Activated effector memory CD4-positive, alpha-beta T cell treated with Interleukin-2 at 50 U/mL for 16 hours (primary cell): Measurements from ENCODE around the gene PLA2G4E.

ENCODE experiments used
- DNase-seq: peaks from one replicate; pipeline ENCODE4 v3.0.0-alpha.2; 2020

Gene PLA2G4E

DNA sequence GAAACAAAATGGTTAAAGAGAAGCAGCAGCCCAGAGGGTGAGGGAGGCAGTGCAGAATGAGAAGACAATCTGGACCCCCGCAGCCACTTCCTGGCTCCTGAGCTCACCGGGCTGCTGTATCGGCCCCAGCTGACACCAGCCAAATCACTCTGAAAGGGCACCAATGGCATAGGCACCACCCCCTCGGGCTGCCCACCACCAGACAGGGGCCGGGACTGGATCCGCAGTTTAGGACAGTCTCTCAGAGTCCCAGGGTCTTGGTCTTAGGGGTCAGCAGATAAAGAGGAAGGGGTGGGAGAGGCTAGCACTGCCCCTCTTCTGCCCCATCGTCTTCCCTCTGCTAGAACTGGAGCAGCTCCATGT, 30.6 kb downstream of the PLA2G4E start:
- DNase-seq, result no peak

DNA sequence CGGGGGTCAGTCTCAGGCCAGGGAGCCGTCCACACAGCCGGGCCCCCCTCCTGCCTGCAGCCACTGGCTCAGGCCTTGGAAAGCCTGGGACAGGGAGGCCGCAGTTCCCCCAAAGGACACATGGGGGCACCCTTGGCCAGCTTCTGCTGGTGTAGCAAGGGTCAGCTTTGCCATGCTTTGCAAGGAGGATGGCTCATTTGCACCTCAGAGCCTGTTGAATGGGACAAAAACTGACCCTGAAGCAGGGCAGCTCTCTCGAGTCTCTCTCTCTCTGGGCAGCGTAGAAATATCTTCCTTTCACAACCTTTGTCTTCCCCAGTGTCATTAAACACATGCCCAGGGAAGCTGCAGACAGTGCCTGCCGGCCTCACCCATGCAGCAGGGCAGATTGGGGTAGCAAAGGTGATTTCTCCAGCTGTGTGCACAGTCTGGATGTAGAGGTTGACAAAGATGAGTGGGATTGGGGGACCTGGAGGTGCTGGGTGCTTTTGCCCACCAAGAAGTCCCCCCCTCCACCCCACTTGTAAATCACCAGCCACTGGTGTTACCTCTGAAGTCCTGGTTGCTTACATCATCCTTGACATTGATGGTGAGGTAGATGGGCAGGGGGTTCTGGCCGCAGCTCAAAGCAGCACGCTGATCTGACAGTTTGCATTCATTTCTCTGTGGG, 31.1 kb downstream of the PLA2G4E start:
- DNase-seq, result peak; percentile 68

DNA sequence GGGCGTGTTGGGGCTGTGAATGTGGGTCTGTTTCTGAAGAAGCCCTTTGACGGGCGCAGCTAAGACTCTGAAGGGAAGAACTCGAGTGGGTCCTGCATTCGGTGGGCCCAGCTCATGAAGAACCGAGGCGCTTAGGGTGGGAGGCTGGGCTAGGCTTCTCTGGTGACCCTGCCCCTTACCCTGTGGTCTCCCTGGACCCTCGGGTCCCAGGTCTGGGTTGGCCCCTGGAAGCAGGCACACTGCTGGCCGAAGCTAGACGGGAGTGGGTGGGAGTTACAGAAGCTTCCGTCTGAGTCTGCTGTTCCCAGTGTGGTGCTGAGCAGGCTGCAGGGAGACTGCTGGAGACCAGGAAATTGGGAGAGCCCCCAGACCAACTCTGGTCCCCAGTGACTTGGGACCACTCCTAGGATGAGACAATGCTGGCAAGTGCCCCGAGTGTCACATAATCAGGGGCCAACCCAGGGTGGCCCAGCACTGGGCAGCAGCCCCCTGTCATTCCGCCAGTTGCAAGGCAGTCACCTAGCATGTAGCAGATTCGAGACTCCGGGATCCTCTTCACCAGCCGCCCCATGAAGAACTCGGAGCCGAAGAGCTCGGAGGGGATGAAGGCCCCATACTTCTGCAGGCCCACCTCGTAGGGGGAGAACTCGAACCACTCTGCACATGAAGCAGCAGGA, 31.8 kb downstream of the PLA2G4E start:
- no peak for DNase-seq

DNA sequence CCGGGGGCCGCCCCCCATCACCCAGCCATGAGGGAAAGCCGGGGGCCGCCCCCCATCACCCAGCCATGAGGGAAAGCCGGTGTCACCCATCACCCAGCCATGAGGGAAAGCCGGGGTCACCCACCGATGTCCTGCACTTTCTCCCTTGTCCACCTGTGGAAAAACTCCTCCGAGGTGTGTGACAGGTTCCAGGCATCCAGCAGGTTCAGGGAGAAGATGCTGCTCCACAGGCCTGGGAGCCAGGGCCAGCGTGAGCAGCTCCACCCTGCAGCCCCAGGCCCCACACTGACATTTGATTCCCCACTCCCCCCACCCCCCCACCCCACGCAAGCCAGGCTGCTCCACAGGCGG, 32.9 kb downstream of the PLA2G4E start:
- no peak for DNase-seq

DNA sequence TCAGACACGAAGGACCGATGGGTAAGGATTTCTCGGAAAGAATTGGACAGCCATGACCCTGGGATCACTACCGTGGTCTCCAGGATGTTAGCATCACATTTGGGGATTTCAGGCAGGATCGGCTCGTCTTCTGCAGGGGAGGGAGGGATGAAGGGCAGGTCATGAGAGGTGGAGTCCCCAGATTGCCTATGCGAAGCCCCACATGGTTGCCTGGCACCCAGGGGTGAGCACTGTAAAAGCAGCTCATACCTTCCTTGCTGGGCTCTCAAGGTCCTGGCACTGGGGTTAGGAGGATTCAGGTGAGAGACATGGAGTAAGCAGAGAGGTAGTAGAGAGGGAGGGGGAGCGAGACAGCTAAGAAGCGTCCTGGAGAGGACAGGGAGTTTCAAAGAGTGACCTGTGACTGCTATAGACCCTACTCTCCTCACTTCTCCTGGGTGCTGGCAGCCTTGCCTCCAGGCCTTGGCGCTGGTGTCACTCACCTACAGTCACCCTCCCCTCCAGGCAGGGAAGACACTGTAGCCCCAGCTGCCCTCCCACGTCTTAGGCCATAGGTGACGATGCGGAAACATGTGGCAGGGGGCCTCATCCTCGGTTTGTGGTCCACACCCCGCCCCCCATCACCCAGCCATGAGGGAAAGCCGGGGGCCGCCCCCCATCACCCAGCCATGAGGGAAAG, 33.5 kb downstream of the PLA2G4E start:
- no peak for DNase-seq

DNA sequence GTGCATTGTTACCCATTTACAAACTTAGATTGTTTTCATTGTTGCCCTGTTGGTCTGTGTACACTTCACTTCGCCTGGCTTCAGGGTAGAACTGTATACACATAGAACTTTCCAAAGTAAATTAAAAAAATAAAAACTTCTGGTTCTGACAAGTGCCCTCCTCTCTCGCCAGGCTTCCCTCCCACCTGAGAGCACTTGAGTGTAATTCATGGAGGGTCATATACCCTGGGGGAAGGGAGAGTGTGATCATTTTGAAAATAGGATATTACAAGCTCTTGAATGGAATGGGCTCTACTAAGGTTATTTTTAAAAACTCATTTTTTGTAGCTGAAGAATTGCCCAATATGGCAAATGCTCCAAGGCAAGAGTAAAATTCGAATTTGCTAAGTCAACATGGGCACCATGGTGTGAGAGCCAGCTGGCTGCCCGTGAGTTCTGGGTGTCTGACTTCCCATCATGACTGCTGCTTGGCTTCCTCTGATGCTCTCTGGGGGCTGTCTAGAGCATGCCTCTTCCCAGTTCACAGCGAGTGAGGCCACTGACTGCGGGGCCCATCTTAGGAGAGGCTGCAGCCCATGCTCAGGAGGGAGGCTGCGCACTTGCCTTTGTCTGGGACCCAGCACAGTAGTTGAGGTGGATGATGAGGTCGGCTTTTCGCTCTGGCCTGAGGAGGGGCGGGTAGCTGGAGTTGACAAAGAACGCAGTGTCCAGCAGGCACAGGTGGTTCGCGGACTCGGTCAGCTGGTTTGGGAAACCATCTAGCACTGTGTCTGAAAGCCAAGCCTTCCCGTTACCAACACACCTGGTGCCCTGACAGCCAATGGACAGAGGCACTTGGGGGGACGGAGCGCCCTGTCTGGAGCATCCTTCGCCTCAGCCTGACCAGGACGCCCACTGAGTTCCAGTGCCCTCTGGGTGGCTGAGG, 35.3 kb downstream of the PLA2G4E start:
- DNase-seq, result no peak

DNA sequence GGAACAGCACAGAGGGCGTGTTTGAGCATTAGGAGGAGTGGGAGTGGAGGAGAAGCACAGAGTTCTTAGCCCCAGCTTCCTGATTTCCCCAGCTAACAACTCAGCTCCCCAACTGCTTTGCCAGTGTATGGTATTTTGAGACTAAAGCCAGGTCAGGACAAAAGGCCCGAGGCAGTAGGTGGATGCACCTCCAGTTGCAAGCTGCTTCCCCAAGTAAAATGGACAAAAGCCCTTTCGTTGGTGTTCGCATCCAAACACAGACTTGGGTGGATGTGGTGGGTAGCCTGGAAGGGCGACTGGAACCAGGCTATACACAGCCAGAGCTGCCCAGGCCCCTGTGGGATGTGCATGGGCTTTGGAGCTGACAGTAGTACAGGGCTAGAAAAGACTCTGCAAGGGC, 36.2 kb downstream of the PLA2G4E start:
- no peak for DNase-seq

DNA sequence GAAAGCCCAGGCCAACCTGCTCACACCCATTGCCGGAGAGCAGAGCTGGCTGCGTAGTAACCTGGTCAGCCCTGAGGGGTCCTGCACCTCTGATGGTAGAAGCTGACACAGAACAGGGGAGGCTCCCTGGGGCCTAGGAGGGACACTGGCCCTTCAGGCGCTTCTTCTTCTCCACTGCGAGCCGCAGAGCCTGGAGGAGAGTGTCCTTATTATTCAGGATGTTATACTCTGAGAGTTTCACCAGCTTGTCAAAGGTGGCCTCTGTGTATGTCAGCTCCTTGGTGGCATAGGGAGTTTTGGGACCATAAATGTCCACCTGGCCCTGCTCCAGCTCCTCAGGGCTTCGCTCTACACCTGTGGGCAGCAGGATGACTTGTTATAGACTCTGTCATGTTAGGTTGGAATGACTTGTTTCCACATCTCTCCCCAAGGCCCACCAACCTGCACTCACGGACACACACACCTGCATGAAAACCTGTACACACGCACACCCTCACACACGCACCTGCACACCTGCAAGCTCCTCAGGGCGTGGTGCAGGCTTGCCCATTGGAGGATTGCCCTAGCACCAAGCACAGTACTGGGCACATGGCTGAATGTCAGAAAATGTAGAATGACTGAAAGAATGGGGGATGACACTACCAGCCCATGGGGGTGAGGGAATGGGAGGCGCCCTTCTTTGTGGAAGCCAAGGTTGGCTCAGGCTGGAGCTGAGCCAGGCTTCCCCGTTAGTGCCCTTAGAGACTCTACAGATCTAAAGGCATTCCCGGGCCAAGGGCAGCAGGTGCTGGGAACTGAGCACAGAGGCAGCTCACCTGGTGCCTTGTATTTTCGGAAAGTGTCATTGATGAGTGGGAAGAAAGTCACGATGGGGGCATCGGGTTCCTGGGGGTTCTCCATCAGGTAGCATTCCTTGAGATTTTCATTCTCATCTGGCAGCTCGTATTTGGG, 36.9 kb downstream of the PLA2G4E start:
- DNase-seq, result no peak

DNA sequence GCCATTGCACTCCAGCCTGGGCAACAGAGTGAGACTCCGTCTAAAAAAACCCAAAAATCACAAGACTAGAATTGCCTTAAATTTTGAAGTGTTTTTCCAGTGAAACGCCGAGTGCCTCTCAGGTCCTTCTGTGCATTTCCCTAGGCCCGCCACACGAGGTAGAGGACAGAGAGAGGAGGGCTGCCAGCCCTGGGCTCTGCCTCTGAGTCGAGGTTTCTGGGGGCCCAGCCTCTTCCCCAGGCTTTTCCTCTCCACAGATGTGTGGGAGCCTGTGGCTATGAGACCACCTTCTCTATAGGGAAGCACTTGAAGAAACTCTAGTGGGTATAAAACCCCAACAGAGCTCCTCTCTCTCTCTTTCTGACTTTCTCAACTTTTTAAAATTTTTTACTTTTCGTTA, 37.6 kb downstream of the PLA2G4E start:
- DNase-seq, result no peak

DNA sequence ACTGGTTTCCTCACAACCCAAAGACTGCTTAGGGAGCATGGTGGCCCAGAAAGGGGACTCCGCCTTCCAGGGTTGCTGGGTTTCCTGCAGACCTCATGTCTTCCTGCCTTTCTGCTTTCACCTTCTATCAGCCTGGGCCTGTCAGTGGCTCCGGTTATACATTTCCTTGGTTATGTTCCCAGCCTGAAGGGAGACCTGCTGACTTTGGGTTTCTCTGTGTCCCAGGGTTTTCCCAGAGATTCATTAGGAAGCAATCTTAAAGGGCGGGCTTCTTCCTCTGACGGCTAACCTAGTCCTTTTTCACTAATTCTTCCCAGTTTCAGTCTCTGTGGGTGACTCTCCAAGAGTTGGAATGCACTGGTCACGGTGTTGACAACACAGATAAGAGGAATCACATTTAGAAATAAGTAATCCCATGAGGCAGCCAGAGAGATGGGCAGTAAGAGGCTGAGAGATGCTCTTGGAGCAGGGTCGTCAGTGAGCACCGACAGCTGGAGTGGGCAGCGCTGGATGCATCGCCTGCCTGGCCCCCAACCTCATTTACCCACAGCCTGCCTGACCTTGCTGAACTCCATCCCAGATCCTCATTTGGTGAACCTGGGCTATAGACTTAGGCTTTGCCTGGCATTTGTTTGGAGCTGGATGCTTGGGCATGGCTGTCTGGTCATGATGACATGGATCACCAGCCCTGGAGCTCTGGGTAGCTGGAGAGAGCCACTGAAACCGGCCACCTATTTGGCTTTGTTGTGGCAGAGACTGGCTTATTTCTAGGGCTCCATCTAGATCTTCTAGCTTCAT, 38.5 kb downstream of the PLA2G4E start:
- no peak for DNase-seq

DNA sequence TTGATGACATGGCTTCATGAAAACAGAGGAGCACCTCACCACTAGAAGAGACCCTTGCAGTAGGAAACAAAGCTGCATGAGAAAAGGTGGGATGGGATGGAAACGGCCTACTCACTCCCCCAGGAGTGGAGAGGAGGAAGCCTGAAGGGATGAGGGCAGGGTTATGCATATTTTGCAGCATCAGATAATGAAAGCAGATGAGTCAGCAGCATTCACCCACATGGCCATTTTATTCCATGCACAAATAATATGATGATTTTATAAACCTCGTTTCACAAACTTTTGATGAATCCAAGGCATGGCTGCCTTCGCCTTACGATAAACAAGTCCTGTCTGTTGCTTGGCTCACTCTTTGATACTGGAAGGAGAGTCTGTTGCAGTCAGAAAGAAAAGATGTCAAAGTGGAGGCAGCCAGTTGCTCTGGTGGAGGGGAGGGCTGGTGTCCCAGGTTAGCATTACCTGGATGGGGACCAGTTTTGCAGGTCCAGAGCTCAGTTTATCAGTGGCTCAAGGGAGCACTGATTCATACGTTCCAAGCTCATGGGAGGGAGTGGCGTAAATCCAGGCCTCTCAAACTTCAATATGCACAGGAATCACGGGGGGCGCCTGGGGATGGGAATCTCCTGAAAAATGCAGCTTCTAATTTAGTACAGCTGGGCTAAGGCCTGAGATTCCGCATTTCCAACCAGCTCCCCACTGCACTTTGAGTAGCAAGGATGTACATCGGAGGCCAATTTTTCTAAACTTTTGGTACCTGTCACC, 39.3 kb downstream of the PLA2G4E start:
- DNase-seq, result no peak

DNA sequence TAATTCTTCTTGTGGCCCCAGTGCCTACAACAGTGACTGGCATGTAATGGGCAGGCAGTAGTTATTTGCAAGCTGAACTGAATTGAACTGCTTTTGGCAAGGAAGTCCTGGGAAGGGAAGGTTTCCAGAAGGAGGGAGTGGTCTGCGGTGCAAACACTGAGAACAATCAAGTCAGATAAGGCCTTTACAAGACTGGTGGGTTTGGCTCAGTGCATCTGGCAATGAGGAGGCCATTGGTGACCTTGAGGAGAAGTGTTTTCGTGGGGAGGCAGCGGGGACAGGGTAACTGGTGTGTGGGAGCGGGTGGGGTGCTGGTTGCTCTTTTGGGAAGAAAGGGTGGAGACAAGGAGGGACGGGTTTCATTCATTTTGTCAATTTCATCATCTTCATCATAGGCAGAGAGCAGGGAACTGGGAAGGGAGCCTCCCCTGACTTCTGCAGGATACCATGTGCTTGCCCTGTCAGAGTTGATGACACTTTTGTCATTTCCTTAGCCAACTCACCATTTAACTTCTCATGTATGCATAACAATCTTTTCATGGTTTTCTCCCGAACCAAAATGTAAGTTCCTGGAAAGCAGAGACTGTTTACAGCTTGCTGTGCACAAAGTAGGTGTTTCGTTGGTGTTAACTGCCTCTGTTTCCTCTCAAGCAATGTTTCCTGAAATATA, 40.1 kb downstream of the PLA2G4E start:
- no peak for DNase-seq

DNA sequence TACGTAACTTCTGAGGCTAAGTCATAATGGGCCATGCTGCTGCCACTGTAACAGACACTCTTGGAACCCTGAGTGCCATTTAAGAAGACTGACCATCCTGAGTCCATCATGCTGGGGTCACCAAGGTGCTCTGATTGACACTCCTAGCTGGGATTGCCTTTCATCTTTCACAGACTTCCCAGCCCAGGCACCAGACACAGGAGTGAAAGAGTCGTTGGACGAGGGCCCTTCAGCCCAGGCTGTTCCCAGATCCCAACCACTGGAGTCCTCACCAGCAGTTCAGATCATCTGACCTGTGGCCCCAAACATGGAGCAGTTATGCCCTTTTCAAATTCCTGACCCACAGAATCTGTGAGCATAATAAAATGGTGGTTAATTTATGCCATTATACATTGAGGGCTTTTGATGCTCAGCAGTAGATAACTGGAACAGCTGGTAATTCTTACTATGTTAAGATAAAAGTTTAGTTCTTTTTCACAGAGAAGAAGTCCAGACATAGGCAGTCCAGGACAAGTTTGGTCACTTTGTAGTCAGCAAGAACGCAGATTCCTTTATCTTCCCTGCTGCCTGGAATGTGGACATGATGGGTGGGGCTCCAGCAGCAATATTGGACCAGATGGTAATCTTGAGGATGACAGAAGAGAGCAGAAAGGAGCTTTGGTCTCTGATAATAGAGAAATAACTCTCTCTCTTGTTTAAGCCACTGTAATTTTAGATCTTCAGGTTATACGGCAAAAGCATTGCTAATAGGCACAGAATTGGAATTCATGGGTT, 41.2 kb downstream of the PLA2G4E start:
- no peak for DNase-seq

DNA sequence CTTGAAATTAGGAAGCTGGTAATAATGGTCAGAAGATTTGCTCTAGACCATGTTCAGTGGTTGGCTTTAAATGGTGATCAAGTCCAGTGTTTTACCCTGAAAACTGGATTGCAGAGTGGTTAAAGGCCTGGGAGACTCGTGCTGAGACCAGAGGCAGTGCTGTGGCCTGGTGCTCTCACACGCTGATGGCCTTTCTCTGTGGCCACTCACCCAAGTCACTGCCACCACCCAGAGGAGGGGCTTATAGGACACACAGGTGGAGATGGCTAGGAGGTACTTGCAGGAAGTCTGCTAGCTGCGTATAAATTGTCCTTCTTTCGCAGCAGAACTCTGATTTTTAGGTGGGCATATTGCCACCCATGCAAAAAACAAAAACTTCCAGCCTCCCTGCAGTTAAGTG, 42.3 kb downstream of the PLA2G4E start:
- DNase-seq, result no peak

DNA sequence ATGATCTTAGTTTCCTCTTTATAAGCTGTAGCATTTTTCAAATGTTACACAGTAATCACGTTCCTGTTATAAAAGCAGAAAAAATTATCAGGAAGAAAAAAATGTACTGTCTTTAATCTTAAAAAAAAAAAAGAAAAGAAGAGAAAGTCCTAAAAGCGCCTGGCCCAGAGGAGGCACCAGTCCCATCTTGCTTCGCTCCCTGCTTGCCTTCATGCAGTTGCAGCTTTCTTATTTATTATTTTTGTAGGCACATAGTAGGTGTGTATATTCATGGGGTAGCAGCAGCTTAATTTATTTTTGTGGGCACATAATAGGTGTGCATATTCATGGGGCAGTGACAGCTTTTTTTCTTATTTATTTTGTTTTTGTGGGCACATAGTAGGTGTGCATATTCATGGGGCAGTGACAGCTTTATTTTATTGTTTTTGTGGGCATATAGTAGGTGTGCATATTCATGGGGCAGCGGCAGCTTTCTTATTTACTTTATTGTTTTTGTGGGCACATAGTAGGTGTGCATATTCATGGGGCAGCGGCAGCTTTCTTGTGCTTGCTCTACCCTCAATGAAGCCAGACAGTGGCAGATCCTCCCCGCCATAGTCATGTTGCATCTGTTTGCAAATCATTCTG, 43.0 kb downstream of the PLA2G4E start:
- no peak for DNase-seq

DNA sequence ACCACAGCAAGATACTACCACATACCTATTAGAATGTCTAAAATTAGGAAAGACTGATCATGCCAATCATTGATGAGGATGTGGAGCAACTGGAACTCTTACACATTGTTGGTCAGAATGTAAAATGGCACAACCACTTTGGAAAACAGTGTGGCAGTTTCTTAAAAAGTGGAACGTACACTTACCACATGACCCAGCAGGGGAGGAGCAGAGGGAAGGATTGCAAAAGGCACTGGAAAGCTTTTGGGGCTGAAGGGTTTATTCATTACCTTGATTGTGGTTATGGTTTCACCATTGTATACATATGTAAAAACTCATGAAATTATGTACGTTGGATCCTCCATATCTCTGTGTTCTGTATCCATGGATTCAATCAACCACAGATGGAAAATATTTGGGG, 45.2 kb downstream of the PLA2G4E start:
- DNase-seq, result no peak

DNA sequence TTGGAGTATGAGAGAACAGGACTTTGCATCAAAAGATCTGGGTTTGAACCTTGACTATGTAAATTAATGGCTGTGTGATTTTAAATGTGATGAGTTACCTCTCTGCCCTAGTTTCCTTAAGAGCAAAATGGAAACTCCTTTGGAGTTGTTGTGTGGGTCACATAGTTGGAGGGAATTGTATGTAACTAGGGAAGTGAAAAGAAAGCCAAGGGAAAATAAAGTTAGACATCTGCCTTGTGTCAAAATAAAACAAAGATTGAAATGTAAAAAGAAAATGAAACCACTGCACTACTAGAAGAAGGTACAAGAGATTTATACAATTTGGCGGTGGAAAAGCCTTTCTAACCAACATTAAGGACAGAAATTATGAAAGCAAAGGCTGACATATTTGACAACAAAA, 46.8 kb downstream of the PLA2G4E start:
- DNase-seq, result no peak
